DND-41 (cell line): ENCODE measurements around the gene AKR7A3.

Experiments
- ATAC-seq: fragments of 200-7000 bp; cut with Tn5 transposase; 3 replicates; pipeline ENCODE4 v1.9.1; 2021; ENCODE audit warnings: low read depth; ENCODE audit not compliant: insufficient read depth
- DNase-seq: peaks from one replicate; pipeline ENCODE4 v3.0.0-alpha.2; 2020
- H2AFZ ChIP-seq: 2 replicates; pipeline ENCODE4 v1.6.0; 2012; ENCODE audit warnings: low read depth, low read length
- H3K27ac ChIP-seq: 2 replicates; pipeline ENCODE4 v1.5.1; 2012; ENCODE audit warnings: low read length, inconsistent platforms
- H3K27me3 ChIP-seq: fragments of 200-600 bp; sonication (generic); 2 replicates; pipeline ENCODE4 v1.6.0; 2012; ENCODE audit warnings: low read length, mild to moderate bottlenecking, inconsistent platforms; ENCODE audit not compliant: insufficient read depth, poor library complexity
- H3K36me3 ChIP-seq: 2 replicates; pipeline ENCODE4 v1.5.1; 2012; ENCODE audit warnings: low read length, inconsistent platforms; ENCODE audit not compliant: insufficient read depth
- H3K4me1 ChIP-seq: 2 replicates; pipeline ENCODE4 v1.5.1; 2012; ENCODE audit warnings: mild to moderate bottlenecking, low read length; ENCODE audit not compliant: insufficient read depth
- H3K4me2 ChIP-seq: 2 replicates; pipeline ENCODE4 v1.6.0; 2012; ENCODE audit warnings: mild to moderate bottlenecking, moderate library complexity, low read length, inconsistent platforms; ENCODE audit not compliant: insufficient read depth
- H3K4me3 ChIP-seq, 2 experiments: fragments of 200-600 bp in 1 of 2; shearing (Covaris generic) in 1 of 2; 2 replicates each; pipeline ENCODE4 v1.5.1; 2012 to 2016; ENCODE audit warnings: inconsistent platforms in 2 of 2, low read length in 2 of 2, mild to moderate bottlenecking in 2 of 2, low read depth in 1 of 2, moderate library complexity in 1 of 2
- H3K79me2 ChIP-seq: 2 replicates; pipeline ENCODE4 v1.6.0; 2012; ENCODE audit warnings: low read length, inconsistent platforms; ENCODE audit not compliant: insufficient read depth
- H3K9ac ChIP-seq: 2 replicates; pipeline ENCODE4 v1.6.0; 2012; ENCODE audit warnings: low read depth, mild to moderate bottlenecking, inconsistent platforms, low read length, moderate library complexity
- H3K9me3 ChIP-seq: 2 replicates; pipeline ENCODE4 v1.5.1; 2012; ENCODE audit warnings: low read length, moderate library complexity, mild to moderate bottlenecking, inconsistent platforms; ENCODE audit not compliant: insufficient read depth, severe bottlenecking
- H4K20me1 ChIP-seq: 2 replicates; pipeline ENCODE4 v1.6.0; 2012; ENCODE audit warnings: low read length; ENCODE audit not compliant: insufficient read depth
- CTCF ChIP-seq: IDR thresholded peaks from 2 replicates; pipeline ENCODE4 v1.5.1; 2012; ENCODE audit warnings: borderline replicate concordance, low read length, moderate library complexity, mild to moderate bottlenecking; ENCODE audit not compliant: poor library complexity, severe bottlenecking; ENCODE audit errors: extremely low read depth
- EZH2 ChIP-seq: IDR thresholded peaks from 3 replicates; pipeline ENCODE4 v1.6.1; 2012; ENCODE audit warnings: borderline replicate concordance, low read depth, mild to moderate bottlenecking, moderate library complexity, low read length, inconsistent platforms; ENCODE audit not compliant: severe bottlenecking

Gene AKR7A3

GRCh38 chr1:19328486-19328885 lies 39.9 kb upstream of the AKR7A3 start:
- ATAC-seq = no peak

GRCh38 chr1:19327736-19328135 lies 39.2 kb upstream of the AKR7A3 start:
- Histone ChIP-seq H3K36me3 (peaks cover 25% of the 10 kb centered on the region), H3K27me3 (no peaks in the 10 kb centered on the region), H2AFZ (no peak overlapping the region), H3K27ac (no peak overlapping the region), H3K79me2 (no peaks in the 10 kb centered on the region), H3K4me2 (no peak overlapping the region), H3K9ac (no peak overlapping the region), H3K9me3 (no peaks in the 10 kb centered on the region), H3K4me1 (no peaks in the 10 kb centered on the region), H4K20me1 (no peaks in the 10 kb centered on the region; the same call in 1 of the 2 replicates), H3K4me3 (no peak overlapping the region)
- no peak for TF ChIP-seq EZH2
- TF ChIP-seq CTCF = no peak
- ATAC-seq = no peak
- no peak for DNase-seq

More at GRCh38 chr1:19328486-19328885, 39.9 kb upstream of the AKR7A3 start:
- Histone ChIP-seq H3K9ac (no peak overlapping the region), H3K4me1 (no peaks in the 10 kb centered on the region), H3K4me2 (no peak overlapping the region), H3K9me3 (no peaks in the 10 kb centered on the region), H4K20me1 (no peaks in the 10 kb centered on the region; the same call in 1 of the 2 replicates), H3K79me2 (no peaks in the 10 kb centered on the region), H3K27me3 (no peaks in the 10 kb centered on the region), H2AFZ (no peak overlapping the region), H3K27ac (no peak overlapping the region), H3K4me3 (no peak overlapping the region), H3K36me3 (peaks cover 25% of the 10 kb centered on the region)
- no peak for TF ChIP-seq EZH2
- no peak for TF ChIP-seq CTCF
- no peak for DNase-seq

- Histone ChIP-seq H3K4me2 (no peak overlapping the region), H3K36me3 (peaks cover 25% of the 10 kb centered on the region), H3K9ac (no peak overlapping the region), H3K27ac (no peak overlapping the region), H3K9me3 (no peaks in the 10 kb centered on the region), H3K79me2 (no peaks in the 10 kb centered on the region), H2AFZ (no peak overlapping the region), H3K27me3 (no peaks in the 10 kb centered on the region), H3K4me3 (no peak overlapping the region), H3K4me1 (no peaks in the 10 kb centered on the region), H4K20me1 (no peaks in the 10 kb centered on the region; the same call in 1 of the 2 replicates)
- no peak for TF ChIP-seq EZH2
- TF ChIP-seq CTCF = no peak
- no peak for ATAC-seq
- no peak for DNase-seq
Measured at GRCh38 chr1:19327301-19327700, 38.7 kb upstream of the AKR7A3 start.

GRCh38 chr1:19326748-19327065 lies 38.1 kb upstream of the AKR7A3 start:
- no peak for TF ChIP-seq EZH2
- no peak for TF ChIP-seq CTCF
- Histone ChIP-seq H3K36me3 (peaks cover 25% of the 10 kb centered on the region), H3K4me3 (no peak overlapping the region), H3K9me3 (no peaks in the 10 kb centered on the region), H3K4me2 (no peak overlapping the region), H3K27me3 (no peaks in the 10 kb centered on the region), H3K79me2 (no peaks in the 10 kb centered on the region), H3K27ac (no peak overlapping the region), H4K20me1 (no peaks in the 10 kb centered on the region), H3K9ac (no peak overlapping the region), H3K4me1 (no peaks in the 10 kb centered on the region), H2AFZ (no peak overlapping the region)
- DNase-seq (no peak), ATAC-seq (no peak)
